ENCODE measurements around the gene MYL6B. TPM values are rescaled to one million over a fixed set of nuclear protein-coding genes. Genes with fewer than 3 reads are reported as not detected.

MYL6B gene
- polyA plus RNA-seq, 2 of the 4 experiments (the other 2 are of a cell fraction) = 67.0 to 83.9 TPM

DNA sequence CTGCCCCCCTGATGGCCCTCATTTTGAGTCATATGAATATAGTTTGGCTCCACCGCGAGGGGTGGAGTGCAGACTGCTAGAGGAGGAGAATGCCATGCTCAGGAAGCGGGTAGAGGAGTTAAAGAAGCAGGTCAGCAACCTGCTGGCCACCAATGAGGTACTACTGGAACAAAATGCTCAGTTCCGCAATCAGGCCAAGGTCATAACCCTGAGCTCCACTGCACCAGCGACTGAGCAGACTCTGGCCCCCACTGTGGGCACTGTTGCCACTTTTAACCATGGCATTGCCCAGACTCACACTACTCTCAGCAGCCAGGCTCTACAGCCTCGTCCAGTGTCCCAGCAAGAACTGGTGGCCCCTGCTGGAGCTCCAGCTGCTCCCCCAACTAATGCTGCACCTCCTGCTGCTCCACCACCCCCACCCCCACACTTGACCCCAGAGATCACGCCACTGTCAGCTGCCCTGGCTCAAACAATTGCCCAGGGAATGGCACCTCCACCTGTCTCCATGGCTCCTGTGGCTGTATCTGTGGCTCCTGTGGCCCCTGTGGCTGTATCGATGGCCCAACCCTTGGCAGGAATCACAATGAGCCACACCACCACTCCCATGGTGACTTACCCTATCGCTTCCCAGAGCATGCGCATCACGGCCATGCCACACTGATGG is 31.1 kb upstream of the MYL6B start:
- POLR2A ChIA-PET = interaction anchor here (4.2 kb wide), 1 partner anchor 68 kb away, joined by 36 read pairs; the partner anchor contains the start of gene SMARCC2
- WGBS (ENCODE audit: missing lambda C conversion rate) = 90% methylated on average over 11 of the region's 11 CpGs

DNA sequence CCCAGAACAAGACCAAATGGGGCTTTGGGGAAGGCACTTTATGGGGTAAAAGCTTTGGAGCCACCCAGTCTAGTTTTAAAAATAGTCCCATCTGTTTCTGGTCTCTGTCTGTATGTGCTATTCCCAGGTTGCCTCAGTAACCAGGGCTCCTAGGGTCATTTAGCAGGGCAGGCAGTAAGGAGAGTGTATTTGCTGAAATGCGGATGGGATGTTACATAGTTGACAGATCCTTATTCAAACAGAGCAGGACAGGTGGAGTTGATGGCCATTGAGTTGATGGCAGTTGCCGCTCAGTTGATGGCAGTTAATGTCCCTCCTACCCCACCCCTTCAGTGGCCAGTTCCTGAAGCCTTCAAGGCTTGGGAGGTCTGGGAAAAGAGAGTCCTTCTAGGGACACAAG is 29.8 kb upstream of the MYL6B start:
- no peak overlapping the region for H3K4me3 ChIP-seq
- no peak for ATAC-seq
- H3K9me3 ChIP-seq = no peaks in the 10 kb centered on the region
- no peak overlapping the region for H3K4me2 ChIP-seq
- no peak overlapping the region for H3K27ac ChIP-seq
- WGBS (ENCODE audit: missing lambda C conversion rate) = 89% methylated on average over 2 of the region's 2 CpGs
- H3K4me1 ChIP-seq = peaks cover 33% of the 10 kb centered on the region
- DNase-seq (ENCODE audit: low read depth in 1 of 2, low spot score in 1 of 2) = no peak
- TF ChIP-seq CEBPB (IDR thresholded peaks at IDR 0.05) (no peak), CHD2 (IDR thresholded peaks at IDR 0.05; ENCODE audit: low read length, partially characterized antibody) (no peak)
- no peak for FAIRE-seq
- POLR2A ChIA-PET = interaction anchor here (0.6 kb wide), 1 partner anchor 39 kb away, joined by 4 read pairs; no protein-coding TSS in a partner anchor
- CTCF ChIA-PET = interaction anchor here (15.7 kb wide), 1 partner anchor 67 kb away, joined by 204 read pairs; the partner anchor contains the start of gene SMARCC2

More for the DNA sequence above, 31.1 kb upstream of the MYL6B start:
- Histone ChIP-seq H3K4me1 (peaks cover 21% of the 10 kb centered on the region), H3K4me2 (no peak overlapping the region), H3K9me3 (no peaks in the 10 kb centered on the region), H3K4me3 (no peak overlapping the region), H3K27ac (no peak overlapping the region)
- no peak for DNase-seq (ENCODE audit: low read depth in 1 of 2, low spot score in 1 of 2)
- TF ChIP-seq MYC (IDR thresholded peaks at IDR 0.05; ENCODE audit: borderline replicate concordance, low read length) (no peak), TP53 (CRISPR knock-in tag; IDR thresholded peaks at IDR 0.05) (no peak), CBX8 (IDR thresholded peaks at IDR 0.05) (no peak), NFE2L2 (conservative IDR thresholded peaks at IDR 0.05; ENCODE audit: low read length) (no peak), SREBF2 (IDR thresholded peaks at IDR 0.05) (no peak), RNF2 (IDR thresholded peaks at IDR 0.05; ENCODE audit: borderline replicate concordance, low read depth) (no peak), FOSB (CRISPR knock-in tag; IDR thresholded peaks at IDR 0.05) (no peak), PHF8 (IDR thresholded peaks at IDR 0.05; ENCODE audit: borderline replicate concordance, low read depth) (no peak), GATA3 (IDR thresholded peaks at IDR 0.05; ENCODE audit: borderline replicate concordance) (no peak), CHD2 (IDR thresholded peaks at IDR 0.05; ENCODE audit: low read length, partially characterized antibody) (no peak), KDM5A (IDR thresholded peaks at IDR 0.05) (no peak)
- TF ChIP-seq, protein P1, sequence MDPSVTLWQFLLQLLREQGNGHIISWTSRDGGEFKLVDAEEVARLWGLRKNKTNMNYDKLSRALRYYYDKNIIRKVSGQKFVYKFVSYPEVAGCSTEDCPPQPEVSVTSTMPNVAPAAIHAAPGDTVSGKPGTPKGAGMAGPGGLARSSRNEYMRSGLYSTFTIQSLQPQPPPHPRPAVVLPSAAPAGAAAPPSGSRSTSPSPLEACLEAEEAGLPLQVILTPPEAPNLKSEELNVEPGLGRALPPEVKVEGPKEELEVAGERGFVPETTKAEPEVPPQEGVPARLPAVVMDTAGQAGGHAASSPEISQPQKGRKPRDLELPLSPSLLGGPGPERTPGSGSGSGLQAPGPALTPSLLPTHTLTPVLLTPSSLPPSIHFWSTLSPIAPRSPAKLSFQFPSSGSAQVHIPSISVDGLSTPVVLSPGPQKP (IDR thresholded peaks at IDR 0.05; ENCODE audit: low read depth, low read length) = no peak
- TF ChIP-seq, protein P2, sequence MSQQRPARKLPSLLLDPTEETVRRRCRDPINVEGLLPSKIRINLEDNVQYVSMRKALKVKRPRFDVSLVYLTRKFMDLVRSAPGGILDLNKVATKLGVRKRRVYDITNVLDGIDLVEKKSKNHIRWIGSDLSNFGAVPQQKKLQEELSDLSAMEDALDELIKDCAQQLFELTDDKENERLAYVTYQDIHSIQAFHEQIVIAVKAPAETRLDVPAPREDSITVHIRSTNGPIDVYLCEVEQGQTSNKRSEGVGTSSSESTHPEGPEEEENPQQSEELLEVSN (IDR thresholded peaks at IDR 0.05; ENCODE audit: borderline replicate concordance, low read depth) = no peak
- FAIRE-seq = no peak
- CTCF ChIA-PET = interaction anchor here (1.0 to 15.7 kb wide), 9 partner anchors 15 to 137 kb away, joined by 3 to 204 read pairs (median 4); partner anchors contain the start of genes ANKRD52, ERBB3, PA2G4 and RNF41
- no peak for ATAC-seq

- H3K4me1 ChIP-seq = peaks cover 28% of the 10 kb centered on the region
- TF ChIP-seq SREBF2 (IDR thresholded peaks at IDR 0.05) = no peak
- TF ChIP-seq HDAC2 (IDR thresholded peaks at IDR 0.05) = no peak
- TF ChIP-seq JUN (IDR thresholded peaks at IDR 0.05) = no peak
- TF ChIP-seq PHF8 (IDR thresholded peaks at IDR 0.05; ENCODE audit: borderline replicate concordance, low read depth) = no peak
- no peak for TF ChIP-seq GATA3 (IDR thresholded peaks at IDR 0.05; ENCODE audit: borderline replicate concordance)
- TF ChIP-seq NFE2L2 (conservative IDR thresholded peaks at IDR 0.05; ENCODE audit: low read length) = no peak
- TF ChIP-seq, protein P3, sequence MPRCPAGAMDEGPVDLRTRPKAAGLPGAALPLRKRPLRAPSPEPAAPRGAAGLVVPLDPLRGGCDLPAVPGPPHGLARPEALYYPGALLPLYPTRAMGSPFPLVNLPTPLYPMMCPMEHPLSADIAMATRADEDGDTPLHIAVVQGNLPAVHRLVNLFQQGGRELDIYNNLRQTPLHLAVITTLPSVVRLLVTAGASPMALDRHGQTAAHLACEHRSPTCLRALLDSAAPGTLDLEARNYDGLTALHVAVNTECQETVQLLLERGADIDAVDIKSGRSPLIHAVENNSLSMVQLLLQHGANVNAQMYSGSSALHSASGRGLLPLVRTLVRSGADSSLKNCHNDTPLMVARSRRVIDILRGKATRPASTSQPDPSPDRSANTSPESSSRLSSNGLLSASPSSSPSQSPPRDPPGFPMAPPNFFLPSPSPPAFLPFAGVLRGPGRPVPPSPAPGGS (IDR thresholded peaks at IDR 0.05) = no peak
- ChIA-PET POLR2A (interaction anchor here (1.0 kb wide), 1 partner anchor 65 kb away, joined by 3 read pairs; the partner anchor contains the start of gene SMARCC2), CTCF (interaction anchor here (0.9 to 15.7 kb wide), 7 partner anchors 16 to 99 kb away, joined by 3 to 204 read pairs (median 4); partner anchors contain the start of genes MYL6 and SMARCC2)
- no peak overlapping the region for H3K4me2 ChIP-seq
- DNase-seq (ENCODE audit: low read depth in 1 of 2, low spot score in 1 of 2) = no peak
- no peak overlapping the region for H3K4me3 ChIP-seq
- H3K27ac ChIP-seq = no peak overlapping the region
- 89% methylated on average over 4 of the region's 4 CpGs for WGBS (ENCODE audit: missing lambda C conversion rate)
- no peaks in the 10 kb centered on the region for H3K9me3 ChIP-seq
- FAIRE-seq = no peak
- no peak for ATAC-seq
Observed at GRCh38 chr12:56124133-56124532, 28.3 kb upstream of the MYL6B start.
